ENCODE results near the gene TAF1B.

DNA sequence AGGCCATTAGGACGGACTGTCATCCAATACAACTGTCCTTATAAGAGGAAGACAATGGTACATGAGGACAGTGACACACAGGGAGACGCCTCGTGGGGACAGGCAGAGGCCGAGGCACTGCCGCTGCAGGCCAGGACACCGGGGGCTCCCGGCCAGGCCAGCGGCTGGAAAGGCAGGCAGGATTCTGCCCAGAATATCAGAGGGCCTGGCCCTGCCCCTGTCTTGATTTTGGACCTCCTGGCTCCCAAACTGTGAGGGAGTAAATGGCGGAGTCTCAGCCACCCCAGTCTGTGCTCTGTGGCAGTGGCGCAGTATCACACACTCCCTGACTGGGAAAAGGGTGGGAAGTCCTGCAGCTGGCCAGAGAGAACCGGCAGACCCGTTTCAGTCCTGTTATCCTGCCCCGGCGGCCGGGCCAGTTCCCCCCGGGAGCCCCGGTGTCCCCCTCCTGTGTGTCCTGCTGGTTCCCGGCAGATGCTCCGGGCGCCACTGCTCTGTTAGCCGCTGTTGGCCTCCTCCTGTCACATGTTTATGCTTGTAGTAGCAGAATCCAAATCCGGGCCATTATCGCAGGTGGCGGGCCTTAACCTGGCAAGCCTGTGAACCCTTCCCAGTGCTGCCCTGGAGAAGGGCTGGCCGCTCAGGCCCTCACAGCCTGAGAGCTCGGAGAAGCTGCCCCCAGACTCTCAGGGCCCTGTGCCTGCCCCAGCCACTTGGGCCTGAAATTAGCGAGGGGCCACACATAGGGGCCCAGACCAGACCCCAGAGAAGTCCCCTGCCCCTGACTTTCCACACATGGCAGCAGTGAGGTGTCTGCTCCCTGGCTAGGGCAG, 31.4 kb upstream of the TAF1B start:
- TF ChIP-seq, protein P1, sequence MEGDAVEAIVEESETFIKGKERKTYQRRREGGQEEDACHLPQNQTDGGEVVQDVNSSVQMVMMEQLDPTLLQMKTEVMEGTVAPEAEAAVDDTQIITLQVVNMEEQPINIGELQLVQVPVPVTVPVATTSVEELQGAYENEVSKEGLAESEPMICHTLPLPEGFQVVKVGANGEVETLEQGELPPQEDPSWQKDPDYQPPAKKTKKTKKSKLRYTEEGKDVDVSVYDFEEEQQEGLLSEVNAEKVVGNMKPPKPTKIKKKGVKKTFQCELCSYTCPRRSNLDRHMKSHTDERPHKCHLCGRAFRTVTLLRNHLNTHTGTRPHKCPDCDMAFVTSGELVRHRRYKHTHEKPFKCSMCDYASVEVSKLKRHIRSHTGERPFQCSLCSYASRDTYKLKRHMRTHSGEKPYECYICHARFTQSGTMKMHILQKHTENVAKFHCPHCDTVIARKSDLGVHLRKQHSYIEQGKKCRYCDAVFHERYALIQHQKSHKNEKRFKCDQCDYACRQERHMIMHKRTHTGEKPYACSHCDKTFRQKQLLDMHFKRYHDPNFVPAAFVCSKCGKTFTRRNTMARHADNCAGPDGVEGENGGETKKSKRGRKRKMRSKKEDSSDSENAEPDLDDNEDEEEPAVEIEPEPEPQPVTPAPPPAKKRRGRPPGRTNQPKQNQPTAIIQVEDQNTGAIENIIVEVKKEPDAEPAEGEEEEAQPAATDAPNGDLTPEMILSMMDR (IDR thresholded peaks at IDR 0.05), result no peak
- no peak for TF ChIP-seq ZFX (IDR thresholded peaks at IDR 0.05; ENCODE audit: borderline replicate concordance)
